HEK293 (cell line): ENCODE data around the gene LDAF1.

Experiments used
- CTCF ChIA-PET: fragments of 350-600 bp; formaldehyde crosslinking; extraction: SDS; loops from one replicate; lab custom pipeline; 2021; ENCODE audit warnings: antibody characterized with exemption; lab: Yijun Ruan, JAX
- POLR2A ChIA-PET: fragments of 300-600 bp; formaldehyde crosslinking; extraction: SDS; loops from one replicate; lab custom pipeline; 2020; ENCODE audit warnings: antibody characterized with exemption, inconsistent platforms; lab: Yijun Ruan, JAX
- H3K27ac ChIP-seq: fragments of 200-500 bp; sonication (Bioruptor generic); 2 replicates; pipeline ENCODE4 v1.5.1; 2014; ENCODE audit warnings: low read depth, low read length, control low read depth, inconsistent platforms; ENCODE audit errors: extremely low read depth
- H3K36me3 ChIP-seq, 2 experiments: fragments of 200-500 bp in 1 of 2; sonication (Bioruptor generic) in 1 of 2; 1 replicate in 1 of 2; 2 replicates in 1 of 2; pipeline ENCODE4 v1.5.1; 2014 to 2017; ENCODE audit warnings: inconsistent platforms in 2 of 2, low read length in 2 of 2; ENCODE audit not compliant: control insufficient read depth in 2 of 2, insufficient read depth in 1 of 2
- H3K4me1 ChIP-seq: fragments of 200-500 bp; sonication (Bioruptor generic); 2 replicates; pipeline ENCODE4 v1.5.1; 2014; ENCODE audit warnings: mild to moderate bottlenecking, low read length, inconsistent platforms; ENCODE audit not compliant: control insufficient read depth, insufficient read depth
- H3K4me3 ChIP-seq: 2 replicates; pipeline ENCODE4 v1.5.1; 2011; ENCODE audit warnings: low read depth, mild to moderate bottlenecking, control low read depth, low read length, moderate library complexity
- H3K9me3 ChIP-seq: fragments of 200-500 bp; sonication (Bioruptor generic); 2 replicates; pipeline ENCODE4 v1.5.1; 2014; ENCODE audit warnings: low read depth, low read length, inconsistent platforms; ENCODE audit not compliant: control insufficient read depth, insufficient read depth
- IKZF3 ChIP-seq: fragments of 450-650 bp; IDR thresholded peaks from 2 replicates; pipeline ENCODE4 v1.5.0; 2018; ENCODE audit warnings: missing biosample characterization, mild to moderate bottlenecking, missing genetic modification characterization, moderate library complexity
- KLF7 ChIP-seq: fragments of 450-650 bp; formaldehyde crosslinking; IDR thresholded peaks from 2 replicates; pipeline ENCODE4 v1.5.1; 2016; ENCODE audit warnings: missing biosample characterization, missing genetic modification characterization, borderline replicate concordance
- KLF8 ChIP-seq: fragments of 450-650 bp; formaldehyde crosslinking; IDR thresholded peaks from 2 replicates; pipeline ENCODE4 v1.5.1; 2016; ENCODE audit warnings: missing biosample characterization, missing genetic modification characterization
- ZNF138 ChIP-seq: fragments of 450-650 bp; formaldehyde crosslinking; IDR thresholded peaks from 2 replicates; pipeline ENCODE4 v1.5.1; 2016; ENCODE audit warnings: missing biosample characterization, missing genetic modification characterization, borderline replicate concordance
- ZNF19 ChIP-seq: fragments of 450-650 bp; formaldehyde crosslinking; IDR thresholded peaks from 2 replicates; pipeline ENCODE4; 2016; ENCODE audit warnings: missing biosample characterization, missing genetic modification characterization, low read depth
- ZNF530 ChIP-seq: fragments of 450-650 bp; formaldehyde crosslinking; IDR thresholded peaks from 2 replicates; pipeline ENCODE4 v1.5.1; 2016; ENCODE audit warnings: low read depth, missing biosample characterization, missing genetic modification characterization
- ZNF768 ChIP-seq: fragments of 450-650 bp; formaldehyde crosslinking; IDR thresholded peaks from 2 replicates; pipeline ENCODE4 v1.5.1; 2018; ENCODE audit warnings: missing biosample characterization, mild to moderate bottlenecking, missing genetic modification characterization
- TF ChIP-seq, protein P1 (sequence below): fragments of 450-650 bp; formaldehyde crosslinking; IDR thresholded peaks from 2 replicates; pipeline ENCODE4 v1.5.1; 2016; ENCODE audit warnings: missing biosample characterization, missing genetic modification characterization
- TF ChIP-seq, protein P2 (sequence below): fragments of 450-650 bp; formaldehyde crosslinking; IDR thresholded peaks from 2 replicates; pipeline ENCODE4 v1.5.1; 2017; ENCODE audit warnings: missing biosample characterization, missing genetic modification characterization
- TF ChIP-seq, protein P3 (sequence below): fragments of 450-650 bp; formaldehyde crosslinking; IDR thresholded peaks from 2 replicates; pipeline ENCODE4 v1.5.1; 2017; ENCODE audit warnings: missing biosample characterization, mild to moderate bottlenecking, missing genetic modification characterization, moderate library complexity
- TF ChIP-seq, protein P4 (sequence below): fragments of 450-650 bp; formaldehyde crosslinking; IDR thresholded peaks from 2 replicates; pipeline ENCODE4 v1.5.1; 2017; ENCODE audit warnings: missing biosample characterization, missing genetic modification characterization

LDAF1 gene

DNA sequence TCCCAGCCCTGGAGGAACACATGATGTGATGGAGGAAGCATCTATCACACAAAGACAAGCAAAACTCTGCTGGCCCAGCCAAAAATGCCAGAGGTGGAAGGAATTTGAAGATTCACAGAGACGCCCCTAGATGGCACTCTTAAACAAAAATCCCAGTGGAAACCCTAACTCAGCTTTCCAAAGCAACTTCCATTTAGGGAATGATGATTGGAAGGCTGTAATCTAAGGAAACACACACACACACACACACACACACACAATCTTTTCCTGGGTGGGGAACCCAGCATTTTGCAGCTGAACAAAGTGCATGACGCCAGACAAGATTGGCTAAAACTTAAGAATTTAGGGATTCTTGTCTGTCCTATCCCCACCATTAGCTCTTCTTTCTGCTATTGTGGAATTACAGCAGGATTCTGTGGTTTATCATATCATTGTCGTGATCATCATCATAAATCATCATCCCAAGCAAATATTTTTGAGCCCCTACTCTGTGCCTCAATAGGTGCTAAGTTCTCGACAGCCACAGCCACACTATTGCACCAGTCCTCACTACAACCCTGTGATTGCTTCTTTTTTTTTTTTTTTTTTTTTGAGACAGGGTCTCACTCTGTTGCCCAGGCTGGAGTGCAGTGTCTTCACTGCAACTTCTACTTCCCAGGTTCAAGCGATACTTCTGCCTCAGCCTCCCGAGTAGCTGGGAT lies 1.6 kb upstream of the LDAF1 start (continued):
- TF ChIP-seq, protein P1, sequence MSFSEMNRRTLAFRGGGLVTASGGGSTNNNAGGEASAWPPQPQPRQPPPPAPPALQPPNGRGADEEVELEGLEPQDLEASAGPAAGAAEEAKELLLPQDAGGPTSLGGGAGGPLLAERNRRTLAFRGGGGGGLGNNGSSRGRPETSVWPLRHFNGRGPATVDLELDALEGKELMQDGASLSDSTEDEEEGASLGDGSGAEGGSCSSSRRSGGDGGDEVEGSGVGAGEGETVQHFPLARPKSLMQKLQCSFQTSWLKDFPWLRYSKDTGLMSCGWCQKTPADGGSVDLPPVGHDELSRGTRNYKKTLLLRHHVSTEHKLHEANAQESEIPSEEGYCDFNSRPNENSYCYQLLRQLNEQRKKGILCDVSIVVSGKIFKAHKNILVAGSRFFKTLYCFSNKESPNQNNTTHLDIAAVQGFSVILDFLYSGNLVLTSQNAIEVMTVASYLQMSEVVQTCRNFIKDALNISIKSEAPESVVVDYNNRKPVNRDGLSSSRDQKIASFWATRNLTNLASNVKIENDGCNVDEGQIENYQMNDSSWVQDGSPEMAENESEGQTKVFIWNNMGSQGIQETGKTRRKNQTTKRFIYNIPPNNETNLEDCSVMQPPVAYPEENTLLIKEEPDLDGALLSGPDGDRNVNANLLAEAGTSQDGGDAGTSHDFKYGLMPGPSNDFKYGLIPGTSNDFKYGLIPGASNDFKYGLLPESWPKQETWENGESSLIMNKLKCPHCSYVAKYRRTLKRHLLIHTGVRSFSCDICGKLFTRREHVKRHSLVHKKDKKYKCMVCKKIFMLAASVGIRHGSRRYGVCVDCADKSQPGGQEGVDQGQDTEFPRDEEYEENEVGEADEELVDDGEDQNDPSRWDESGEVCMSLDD (tag by site-specific recombination): no peak
- TF ChIP-seq, protein P2, sequence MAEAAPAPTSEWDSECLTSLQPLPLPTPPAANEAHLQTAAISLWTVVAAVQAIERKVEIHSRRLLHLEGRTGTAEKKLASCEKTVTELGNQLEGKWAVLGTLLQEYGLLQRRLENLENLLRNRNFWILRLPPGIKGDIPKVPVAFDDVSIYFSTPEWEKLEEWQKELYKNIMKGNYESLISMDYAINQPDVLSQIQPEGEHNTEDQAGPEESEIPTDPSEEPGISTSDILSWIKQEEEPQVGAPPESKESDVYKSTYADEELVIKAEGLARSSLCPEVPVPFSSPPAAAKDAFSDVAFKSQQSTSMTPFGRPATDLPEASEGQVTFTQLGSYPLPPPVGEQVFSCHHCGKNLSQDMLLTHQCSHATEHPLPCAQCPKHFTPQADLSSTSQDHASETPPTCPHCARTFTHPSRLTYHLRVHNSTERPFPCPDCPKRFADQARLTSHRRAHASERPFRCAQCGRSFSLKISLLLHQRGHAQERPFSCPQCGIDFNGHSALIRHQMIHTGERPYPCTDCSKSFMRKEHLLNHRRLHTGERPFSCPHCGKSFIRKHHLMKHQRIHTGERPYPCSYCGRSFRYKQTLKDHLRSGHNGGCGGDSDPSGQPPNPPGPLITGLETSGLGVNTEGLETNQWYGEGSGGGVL (tag by site-specific recombination): 0 out of 2 replicates have a peak, but pooled peaks have one; percentile 19
- TF ChIP-seq ZNF138: no peak
- TF ChIP-seq KLF7: no peak
- no peak for TF ChIP-seq ZNF530 (tag by site-specific recombination)
- TF ChIP-seq IKZF3 (tag by site-specific recombination): peak; percentile 95

DNA sequence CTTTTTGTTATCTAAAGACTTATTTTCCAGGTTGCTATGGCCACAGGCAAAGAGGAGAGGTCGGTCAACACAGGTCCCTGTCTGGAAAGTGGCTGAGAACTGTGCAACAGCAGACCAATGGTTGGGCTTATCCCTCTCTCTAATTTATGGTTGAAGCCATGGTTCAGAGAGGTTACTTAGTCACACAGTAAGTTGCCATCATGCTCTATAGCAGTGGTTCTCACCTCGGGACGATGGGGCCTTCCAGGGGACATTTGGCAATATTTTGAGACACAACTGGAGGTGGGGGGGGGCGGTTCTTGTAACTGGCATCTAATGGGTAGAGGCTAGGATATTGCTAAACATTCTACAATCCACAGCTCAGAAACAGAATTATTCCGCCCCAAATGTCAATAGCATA lies 842 bp upstream of the LDAF1 start:
- ChIA-PET POLR2A (interaction anchor here (0.7 to 3.0 kb wide), 2 partner anchors 143 to 1280 kb away, joined by 4 to 22 read pairs; no protein-coding TSS in a partner anchor), CTCF (interaction anchor here (0.6 to 5.5 kb wide), 15 partner anchors 8 to 1172 kb away, joined by 3 to 37 read pairs (median 4); no protein-coding TSS in a partner anchor)
- Histone ChIP-seq H3K27ac (no peak overlapping the region), H3K9me3 (no peaks in the 10 kb centered on the region), H3K36me3 (peaks cover 0 to 8% of the 10 kb centered on the region in 2 experiments; a peak in 2 of 3 replicates), H3K4me3 (no peak overlapping the region), H3K4me1 (no peaks in the 10 kb centered on the region)
- TF ChIP-seq ZNF19 (no peak), ZNF768 (tag by site-specific recombination) (0 out of 2 replicates have a peak, but pooled peaks have one; percentile 52)
- TF ChIP-seq, protein P3, sequence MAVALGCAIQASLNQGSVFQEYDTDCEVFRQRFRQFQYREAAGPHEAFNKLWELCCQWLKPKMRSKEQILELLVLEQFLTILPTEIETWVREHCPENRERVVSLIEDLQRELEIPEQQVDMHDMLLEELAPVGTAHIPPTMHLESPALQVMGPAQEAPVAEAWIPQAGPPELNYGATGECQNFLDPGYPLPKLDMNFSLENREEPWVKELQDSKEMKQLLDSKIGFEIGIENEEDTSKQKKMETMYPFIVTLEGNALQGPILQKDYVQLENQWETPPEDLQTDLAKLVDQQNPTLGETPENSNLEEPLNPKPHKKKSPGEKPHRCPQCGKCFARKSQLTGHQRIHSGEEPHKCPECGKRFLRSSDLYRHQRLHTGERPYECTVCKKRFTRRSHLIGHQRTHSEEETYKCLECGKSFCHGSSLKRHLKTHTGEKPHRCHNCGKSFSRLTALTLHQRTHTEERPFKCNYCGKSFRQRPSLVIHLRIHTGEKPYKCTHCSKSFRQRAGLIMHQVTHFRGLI (tag by site-specific recombination): peak; percentile 67

DNA sequence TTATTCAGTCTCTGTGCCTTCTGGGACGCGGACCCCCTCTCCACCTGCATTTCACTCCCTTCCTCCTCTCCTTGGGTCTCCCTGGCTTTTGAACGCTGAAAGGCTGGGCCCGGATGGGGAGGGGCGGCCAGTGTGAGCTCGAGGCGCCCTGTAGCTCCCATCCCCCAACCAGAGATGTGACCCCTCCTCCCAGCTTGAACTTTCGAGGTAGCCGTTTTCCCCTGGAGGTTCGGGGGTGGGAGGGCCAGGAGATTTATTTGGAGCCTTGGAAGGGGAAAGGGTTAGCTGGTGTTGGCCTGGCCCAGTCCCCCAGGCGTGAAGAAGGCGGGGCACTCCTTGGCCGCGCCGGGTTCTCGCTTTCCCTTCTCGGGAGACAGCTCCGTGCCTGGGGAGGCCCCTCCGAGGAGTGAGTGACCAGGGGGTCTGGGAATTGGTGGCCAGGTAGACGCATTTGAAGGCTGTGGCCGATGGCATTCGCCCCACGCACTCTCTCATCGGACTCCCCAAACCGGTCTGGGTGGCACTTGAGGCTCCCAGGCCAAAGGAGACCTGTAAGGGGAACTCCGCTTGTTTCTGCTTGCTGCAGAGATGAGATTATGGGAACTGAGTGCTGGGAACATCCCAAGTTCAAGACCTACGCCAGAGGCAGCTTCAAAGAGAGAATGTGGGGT lies 942 bp downstream of the LDAF1 start:
- Histone ChIP-seq H3K4me3 (peak overlapping the region; percentile 69), H3K4me1 (no peaks in the 10 kb centered on the region), H3K27ac (no peak overlapping the region), H3K36me3 (peaks cover 0 to 20% of the 10 kb centered on the region in 2 experiments; a peak in 2 of 3 replicates), H3K9me3 (no peaks in the 10 kb centered on the region)
- CTCF ChIA-PET: interaction anchor here (0.5 to 5.5 kb wide), 9 partner anchors 11 to 1160 kb away, joined by 3 to 37 read pairs (median 4); no protein-coding TSS in a partner anchor
- POLR2A ChIA-PET: interaction anchor here (3.0 kb wide), 1 partner anchor 141 kb away, joined by 22 read pairs; no protein-coding TSS in a partner anchor
- TF ChIP-seq KLF8 (tag by site-specific recombination): no peak
- TF ChIP-seq, protein P4, sequence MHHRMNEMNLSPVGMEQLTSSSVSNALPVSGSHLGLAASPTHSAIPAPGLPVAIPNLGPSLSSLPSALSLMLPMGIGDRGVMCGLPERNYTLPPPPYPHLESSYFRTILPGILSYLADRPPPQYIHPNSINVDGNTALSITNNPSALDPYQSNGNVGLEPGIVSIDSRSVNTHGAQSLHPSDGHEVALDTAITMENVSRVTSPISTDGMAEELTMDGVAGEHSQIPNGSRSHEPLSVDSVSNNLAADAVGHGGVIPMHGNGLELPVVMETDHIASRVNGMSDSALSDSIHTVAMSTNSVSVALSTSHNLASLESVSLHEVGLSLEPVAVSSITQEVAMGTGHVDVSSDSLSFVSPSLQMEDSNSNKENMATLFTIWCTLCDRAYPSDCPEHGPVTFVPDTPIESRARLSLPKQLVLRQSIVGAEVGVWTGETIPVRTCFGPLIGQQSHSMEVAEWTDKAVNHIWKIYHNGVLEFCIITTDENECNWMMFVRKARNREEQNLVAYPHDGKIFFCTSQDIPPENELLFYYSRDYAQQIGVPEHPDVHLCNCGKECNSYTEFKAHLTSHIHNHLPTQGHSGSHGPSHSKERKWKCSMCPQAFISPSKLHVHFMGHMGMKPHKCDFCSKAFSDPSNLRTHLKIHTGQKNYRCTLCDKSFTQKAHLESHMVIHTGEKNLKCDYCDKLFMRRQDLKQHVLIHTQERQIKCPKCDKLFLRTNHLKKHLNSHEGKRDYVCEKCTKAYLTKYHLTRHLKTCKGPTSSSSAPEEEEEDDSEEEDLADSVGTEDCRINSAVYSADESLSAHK (tag by site-specific recombination): no peak
